ENCODE results near the gene PTPRA. TPM values are rescaled to one million over a fixed set of nuclear protein-coding genes. Genes with fewer than 3 reads are reported as not detected.

PTPRA gene
- total and polyA plus RNA-seq, 2 of the 8 experiments (the other 6 are each of a cell fraction or from before 2014, with no cell fraction given), result 47.7 to 51.3 TPM

GRCh38 chr20:2899243-2899642 lies 26.0 kb downstream of the PTPRA start:
- H2BK15ac ChIP-seq (ENCODE audit: low read length), result no peak overlapping the region
- WGBS, 2 experiments (ENCODE audit: extremely low coverage in 1 of 2, insufficient coverage in 1 of 2, insufficient read length in 1 of 2, insufficient replicate concordance in 2 of 2, low coverage in 1 of 2, low lambda C conversion rate in 2 of 2, missing lambda C conversion rate in 1 of 2), result 88% methylated on average over 3 of the region's 3 CpGs; no CpG with 5 or more reads in 1 of the 2 experiments
- no peak overlapping the region for H3K9ac ChIP-seq (replicated peaks in 1 of 4; ENCODE audit: extremely low read depth in 1 of 4, low read depth in 3 of 4, low read length in 3 of 4)
- no peak overlapping the region for H2BK120ac ChIP-seq (replicated peaks; ENCODE audit: low read depth, low read length)
- no peaks in the 10 kb centered on the region for H3K36me3 ChIP-seq (ENCODE audit: control insufficient read depth in 2 of 4, insufficient read depth in 4 of 4, low read length in 3 of 4)
- H2BK20ac ChIP-seq (ENCODE audit: low read length), result no peak overlapping the region
- H3K18ac ChIP-seq (ENCODE audit: extremely low read depth, low read length), result no peak overlapping the region
- FAIRE-seq (no peak), DNase-seq (ENCODE audit: low read depth in 1 of 2, low spot score in 2 of 2) (no peak)
- H2AFZ ChIP-seq (ENCODE audit: low read length), result no peak overlapping the region
- no peaks in the 10 kb centered on the region for H4K20me1 ChIP-seq (replicated peaks in 1 of 2; ENCODE audit: control insufficient read depth in 1 of 2, insufficient read depth in 2 of 2, low read length in 2 of 2)
- H3K56ac ChIP-seq (replicated peaks; ENCODE audit: insufficient read length, low read depth, low read length), result no peak overlapping the region
- H3K79me2 ChIP-seq (ENCODE audit: control insufficient read depth in 1 of 2, insufficient read depth in 2 of 2, low read length in 2 of 2), result peaks cover 3 to 45% of the 10 kb centered on the region in 2 experiments
- no peaks in the 10 kb centered on the region for H3K4me1 ChIP-seq (replicated peaks in 1 of 4; ENCODE audit: control insufficient read depth in 3 of 4, insufficient read depth in 4 of 4, low read length in 3 of 4)
- no peak overlapping the region for H2BK12ac ChIP-seq (ENCODE audit: low read depth, low read length)
- no peak overlapping the region for H2BK5ac ChIP-seq (ENCODE audit: low read depth, low read length)
- ChIA-PET POLR2A (ENCODE audit: partially characterized antibody) (no interaction called here), CTCF (ENCODE audit: partially characterized antibody) (interaction anchor here (0.6 to 0.7 kb wide), 3 partner anchors 8 to 35 kb away, joined by 3 to 4 read pairs (median 3); no protein-coding TSS in a partner anchor)
- H3K4ac ChIP-seq (replicated peaks; ENCODE audit: insufficient read length, low read depth, low read length), result no peak overlapping the region
- H3K4me2 ChIP-seq (ENCODE audit: insufficient read depth in 1 of 2, low read depth in 2 of 2, low read length in 2 of 2), result no peak overlapping the region
- no peak overlapping the region for H3K4me3 ChIP-seq (ENCODE audit: extremely low read depth in 1 of 4, insufficient read depth in 2 of 4, low read depth in 3 of 4, low read length in 4 of 4)
- no peak overlapping the region for H4K91ac ChIP-seq (replicated peaks; ENCODE audit: insufficient read length, low read length)
- no peak overlapping the region for H4K8ac ChIP-seq (ENCODE audit: extremely low read depth, insufficient read depth, low read length)
- no peak overlapping the region for H3K23ac ChIP-seq (ENCODE audit: insufficient read length)
- H3K14ac ChIP-seq (ENCODE audit: insufficient read length), result no peak overlapping the region
- H3K27me3 ChIP-seq (replicated peaks in 1 of 4; ENCODE audit: control insufficient read depth in 3 of 4, extremely low read depth in 1 of 4, insufficient read depth in 3 of 4, low read length in 3 of 4), result no peaks in the 10 kb centered on the region
- H3K27ac ChIP-seq (ENCODE audit: low read depth, low read length), result no peak overlapping the region
- H2AK5ac ChIP-seq (ENCODE audit: low read depth, low read length), result no peak overlapping the region
- peaks cover 0 to 2% of the 10 kb centered on the region in 2 experiments; a peak in 1 of 4 replicates for H3K9me3 ChIP-seq (ENCODE audit: insufficient read depth in 2 of 2, low read depth in 1 of 2, low read length in 1 of 2)
- peaks cover 2% of the 10 kb centered on the region; the same call in 1 of the 2 replicates for H3K79me1 ChIP-seq (ENCODE audit: low read depth, low read length)
- H3K23me2 ChIP-seq (ENCODE audit: low read depth, low read length), result no peaks in the 10 kb centered on the region
- H4K5ac ChIP-seq (ENCODE audit: insufficient read length, low read depth, low read length), result no peak overlapping the region
- TF ChIP-seq SP4 (IDR thresholded peaks at IDR 0.05; ENCODE audit: low read length), result no peak
- TF ChIP-seq E2F6 (IDR thresholded peaks at IDR 0.05), result no peak
- no peak for TF ChIP-seq GTF2F1 (IDR thresholded peaks at IDR 0.05; ENCODE audit: borderline replicate concordance, low read depth, low read length)
- TF ChIP-seq CTBP2 (IDR thresholded peaks at IDR 0.05; ENCODE audit: borderline replicate concordance, insufficient read depth, insufficient read length, low read length), result no peak
- TF ChIP-seq MAX (IDR thresholded peaks at IDR 0.05), result no peak
- TF ChIP-seq CBX5 (IDR thresholded peaks at IDR 0.05; ENCODE audit: low read depth, low read length), result no peak
- no peak for TF ChIP-seq CHD1 (IDR thresholded peaks at IDR 0.05; ENCODE audit: low read depth, low read length)
